Stimulated activated CD8-positive, alpha-beta memory T cell treated with anti-CD3 and anti-CD28 coated beads, Interleukin-12 subunit alpha, Interleukin-12 subunit beta, amount 100 ng/mL, for 1 hour (primary cell): Measurements from ENCODE around the gene SH3GLB2.
"Not testable (repeated sequence)": the region's sequence is repeated elsewhere in the genome, so short reads cannot be mapped to it uniquely, and the experiment has no call there.

Source experiments
- DNase-seq: peaks from one replicate; pipeline ENCODE4 v3.0.0-alpha.2; 2020; ENCODE audit warnings: low read depth

Gene SH3GLB2

GRCh38 chr9:129053020-129053419 lies 24.9 kb upstream of the SH3GLB2 start:
- DNase-seq, result no peak

DNA sequence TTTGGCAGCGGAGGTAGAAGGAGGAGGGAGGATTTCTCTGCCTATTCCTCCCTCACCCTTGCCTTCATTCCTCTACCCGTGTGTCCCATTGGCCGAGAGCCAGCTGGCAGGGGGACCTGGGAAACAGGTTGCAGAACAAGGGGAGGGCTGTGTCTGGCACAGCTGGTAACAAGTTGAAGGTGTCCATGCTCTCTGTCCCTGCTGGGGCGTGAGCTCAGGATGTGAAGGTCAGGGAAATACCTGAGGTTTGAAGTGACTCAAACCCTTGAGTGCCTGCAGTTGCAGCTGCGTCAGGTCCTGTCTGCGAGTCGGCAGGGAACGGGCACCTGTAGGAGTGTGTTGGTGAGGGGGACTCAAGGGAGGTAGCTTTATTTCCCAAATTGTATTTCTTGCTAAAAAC lies 24.5 kb upstream of the SH3GLB2 start:
- DNase-seq, result no peak

GRCh38 chr9:129042016-129042415 lies 13.9 kb upstream of the SH3GLB2 start:
- no peak for DNase-seq

DNA sequence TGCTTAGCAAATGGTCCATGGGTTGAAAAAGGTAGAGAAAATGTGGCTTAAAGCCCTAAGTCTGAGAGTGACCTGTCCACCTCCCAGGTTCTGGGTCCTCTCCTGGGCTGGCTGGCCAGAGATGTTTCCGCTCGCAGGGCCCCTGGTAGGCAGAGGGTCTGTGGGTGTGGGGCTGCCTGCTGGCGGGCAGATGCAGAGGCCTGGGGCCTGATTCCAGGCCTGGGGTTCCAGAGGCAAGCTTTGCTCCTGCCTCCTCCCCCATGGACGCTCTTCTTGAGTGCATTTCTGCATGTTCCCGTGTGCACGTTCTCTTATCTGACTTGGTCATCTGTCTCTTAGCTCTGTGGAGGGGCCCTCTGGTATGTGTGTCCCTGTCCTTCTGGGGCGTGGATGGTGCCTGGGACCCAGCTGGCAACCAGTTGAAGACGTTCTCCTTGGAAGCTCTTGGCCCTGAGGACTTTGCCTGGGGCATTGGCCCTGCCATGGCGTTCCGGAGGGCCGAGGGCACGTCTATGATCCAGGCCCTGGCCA lies 12.0 kb upstream of the SH3GLB2 start:
- DNase-seq, result no peak

GRCh38 chr9:129038109-129038852 lies 10.2 kb upstream of the SH3GLB2 start:
- DNase-seq, result no peak

GRCh38 chr9:129037767-129038098 lies 9.6 kb upstream of the SH3GLB2 start:
- DNase-seq, result no peak

- DNase-seq, result no peak
These were observed 9.0 kb upstream of the SH3GLB2 start for GRCh38 chr9:129036923-129037766.

- peak; percentile 91 for DNase-seq
These were observed 8.3 kb upstream of the SH3GLB2 start, which contains the start of gene MIGA2 for GRCh38 chr9:129036241-129036922. Gene MIGA2, plus strand, starts transcription at chr9:129036626. Its CDS starts 3,969 bp downstream, at chr9:129040595.

DNA sequence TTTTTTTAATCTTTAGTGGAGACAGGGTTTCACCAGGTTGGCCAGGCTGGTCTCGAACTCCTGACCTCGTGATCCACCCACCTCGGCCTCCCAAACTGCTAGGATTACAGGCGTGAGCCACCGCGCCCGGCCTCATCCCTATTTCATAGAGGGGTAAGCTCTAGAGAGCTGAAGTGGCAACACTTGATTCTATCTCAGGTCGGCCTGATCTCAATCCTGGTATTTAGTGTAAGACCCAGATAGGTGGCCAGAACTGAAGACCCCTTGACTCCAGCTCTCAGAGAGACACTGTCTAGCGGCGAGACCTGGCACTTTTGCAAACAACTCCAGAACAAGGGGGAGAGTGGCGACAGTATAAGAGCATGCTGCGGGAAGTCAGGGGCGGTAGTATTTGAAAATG lies 7.7 kb upstream of the SH3GLB2 start:
- not testable (repeated sequence) for DNase-seq

DNA sequence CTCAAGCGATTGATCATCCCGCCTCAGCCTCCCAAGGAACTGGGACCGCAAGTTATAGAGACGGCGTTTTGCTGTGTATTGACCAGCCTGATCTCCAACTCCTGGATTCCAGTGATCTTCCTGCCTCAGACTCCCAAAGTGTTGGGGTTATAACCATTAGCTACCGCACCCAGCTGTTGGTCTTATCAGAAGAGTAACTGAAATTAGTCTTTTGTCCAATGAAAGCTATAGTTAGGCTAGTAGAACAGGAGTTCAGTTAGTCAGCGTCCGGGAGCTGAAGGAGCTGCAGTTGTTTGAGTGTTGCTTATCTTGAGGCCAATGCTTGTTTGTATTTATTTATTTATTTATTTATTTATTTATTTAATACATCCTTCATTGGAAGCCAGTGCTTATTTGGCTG lies 5.1 kb upstream of the SH3GLB2 start:
- DNase-seq, result no peak

DNA sequence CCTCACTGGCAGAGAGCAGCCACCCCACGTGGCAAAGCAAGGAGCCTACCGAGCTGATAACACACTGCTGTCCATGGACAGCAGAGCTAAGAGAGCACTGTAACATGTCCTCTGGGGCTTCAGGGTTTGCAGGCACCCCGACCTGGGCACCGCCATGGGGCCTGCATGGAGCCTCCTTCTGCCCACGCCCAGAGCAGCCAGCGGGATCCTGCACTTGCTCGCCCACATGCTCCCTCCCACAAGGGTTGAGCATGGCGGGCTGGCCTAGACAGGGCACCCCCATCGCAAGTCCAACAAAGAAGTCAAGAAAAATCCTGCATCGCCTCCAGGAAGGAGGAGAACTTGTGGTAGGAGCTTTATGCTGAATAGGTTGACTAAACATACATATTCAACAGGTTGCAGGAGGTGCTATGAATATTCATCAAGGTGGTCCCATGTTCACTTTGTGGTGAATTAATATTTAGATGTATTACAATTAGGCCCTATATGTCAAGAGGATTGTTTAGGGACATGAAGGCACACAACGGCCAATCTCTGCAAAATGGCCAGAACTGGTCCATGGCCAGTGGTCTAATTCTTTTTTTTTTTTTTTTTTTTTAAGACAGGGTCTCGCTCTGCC lies 4.5 kb upstream of the SH3GLB2 start:
- DNase-seq, result no peak

DNA sequence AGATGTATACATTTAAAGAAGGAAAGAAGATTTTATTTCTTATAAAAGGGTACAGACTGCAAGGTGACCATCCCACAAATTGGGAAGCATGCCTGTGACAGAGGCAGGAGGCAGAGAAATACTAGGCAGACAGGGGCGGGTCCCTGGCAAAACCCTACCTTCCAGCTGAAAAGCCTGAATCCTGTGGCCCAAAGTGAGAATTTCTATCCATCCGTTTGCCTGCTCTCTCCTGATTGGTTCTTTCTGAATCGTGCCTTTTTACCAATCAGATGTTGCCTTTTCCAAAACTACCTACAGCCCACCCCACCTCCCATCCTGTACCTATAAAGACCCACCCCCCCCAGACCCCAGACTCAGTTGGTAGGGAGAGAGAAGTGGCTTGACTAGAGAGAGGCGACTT lies 3.4 kb upstream of the SH3GLB2 start:
- no peak for DNase-seq

DNA sequence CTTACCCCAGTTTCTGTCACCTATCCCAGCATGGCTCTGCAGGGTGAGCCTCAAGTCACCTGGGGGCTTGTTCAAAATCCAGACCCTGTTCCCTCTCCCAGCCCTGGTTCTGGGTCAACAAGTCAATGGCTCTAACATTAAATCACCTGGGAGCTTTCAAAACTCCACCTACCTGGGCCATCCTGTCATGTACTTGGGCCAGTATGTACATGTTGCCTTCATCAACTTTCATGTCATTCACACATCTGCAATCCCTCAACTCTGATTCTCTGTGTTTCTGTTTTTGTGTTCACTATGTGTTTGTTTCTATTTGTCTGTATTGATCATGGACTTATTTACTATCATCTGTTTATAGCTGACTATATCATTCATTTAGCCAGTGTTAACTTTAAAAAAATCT lies 2.1 kb upstream of the SH3GLB2 start:
- DNase-seq, result no peak

- peak; percentile 56 for DNase-seq
These were observed 393 bp downstream of the SH3GLB2 start for GRCh38 chr9:129027685-129028191.

DNA sequence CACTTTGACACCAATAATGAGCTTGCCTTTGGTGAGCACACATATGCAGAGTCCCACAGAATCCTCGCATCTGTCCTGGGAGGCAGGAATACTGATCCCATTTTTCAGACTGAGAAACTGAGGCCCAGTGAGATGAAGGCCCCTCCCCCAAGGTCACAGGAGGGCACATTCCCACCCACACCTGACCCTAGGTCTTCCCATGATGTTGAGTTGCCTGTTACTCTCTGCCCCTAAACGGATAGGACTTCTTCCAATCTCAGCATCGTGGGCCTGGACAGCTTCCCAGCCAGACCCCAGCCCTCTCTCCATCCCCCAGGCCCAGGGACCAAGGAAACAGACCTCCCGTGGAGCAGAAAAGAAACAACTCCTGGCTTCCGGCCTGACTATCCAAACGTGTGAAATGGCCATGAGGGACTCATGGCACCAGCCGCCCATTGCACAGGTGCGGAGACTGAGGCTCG lies 877 bp downstream of the SH3GLB2 start:
- no peak for DNase-seq

- DNase-seq, result no peak
These were observed 1.5 kb downstream of the SH3GLB2 start for GRCh38 chr9:129026442-129027223.

- DNase-seq, result no peak
These were observed 4.3 kb downstream of the SH3GLB2 start for GRCh38 chr9:129023908-129024233.

DNA sequence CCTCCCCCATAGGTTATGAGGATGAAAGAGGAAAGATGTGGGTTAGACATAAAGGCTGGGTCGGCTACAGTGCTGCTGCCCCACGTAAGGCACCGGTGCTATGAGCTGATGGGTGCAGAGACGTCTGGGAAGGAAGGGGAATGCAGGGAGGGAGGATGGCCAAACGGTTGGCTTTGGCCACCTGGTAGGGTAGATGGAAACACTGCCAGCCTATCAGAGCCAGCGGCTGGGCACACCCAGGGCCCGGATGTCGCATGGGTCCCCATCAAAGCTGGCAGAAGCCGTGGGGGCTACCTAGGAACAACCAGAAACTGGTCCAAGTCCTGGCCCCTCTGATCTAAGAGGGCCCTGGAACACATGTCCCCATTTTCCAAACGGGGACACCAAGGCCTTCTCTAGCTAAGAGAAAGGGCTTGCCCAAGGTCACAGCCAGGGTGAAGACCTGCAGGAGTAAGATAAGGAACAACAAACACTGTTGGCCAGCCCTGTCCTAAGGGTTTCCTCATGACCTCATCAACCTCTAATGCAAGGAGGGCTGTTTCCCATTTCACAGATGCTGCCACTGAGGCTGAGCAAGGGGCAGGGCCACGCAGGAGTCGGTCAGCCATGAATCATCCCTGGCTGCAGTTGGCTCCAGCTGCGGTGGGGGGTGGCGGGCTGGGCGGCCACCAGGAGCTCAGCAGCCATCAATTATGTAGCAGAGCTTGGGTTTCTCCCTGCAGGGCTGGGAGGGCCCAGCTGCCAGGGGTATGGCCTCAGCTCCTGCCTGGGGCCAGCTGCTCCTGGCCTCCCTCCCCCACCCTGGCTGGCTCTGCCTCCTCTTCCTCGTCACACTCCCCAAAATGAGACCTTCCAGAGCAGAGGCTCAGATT lies 4.9 kb downstream of the SH3GLB2 start:
- no peak for DNase-seq

- no peak for DNase-seq
These were observed 6.1 kb downstream of the SH3GLB2 start for GRCh38 chr9:129022037-129022436.

DNA sequence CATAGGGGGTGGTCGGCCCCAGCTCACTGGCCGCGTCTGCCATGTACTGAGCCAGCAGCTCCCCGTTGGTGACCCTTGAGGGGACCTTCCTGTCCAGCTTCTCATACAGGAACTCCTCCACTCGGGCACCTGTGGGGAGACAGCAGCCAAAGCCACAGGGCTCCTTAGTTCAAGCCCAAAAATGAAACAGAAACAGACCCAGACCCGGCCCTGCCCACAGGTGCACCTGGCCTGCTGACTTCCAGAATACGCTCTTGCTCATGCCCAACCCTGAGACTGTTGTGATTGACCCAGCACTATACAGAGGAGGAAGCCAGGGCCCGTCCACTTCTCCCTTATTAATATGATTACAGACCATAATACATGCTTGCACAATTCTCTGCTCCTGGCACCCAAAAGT lies 7.0 kb downstream of the SH3GLB2 start:
- DNase-seq, result no peak
